H9 (cell line): ENCODE results near the gene PDCD11. TPM values are rescaled to one million over a fixed set of nuclear protein-coding genes. Genes with fewer than 3 reads are reported as not detected.

ENCODE experiments used
- DNase-seq: peaks from one replicate; pipeline ENCODE4 v3.0.0-alpha.2; 2017
- H2AFZ ChIP-seq: one replicate; pipeline ENCODE4 v1.6.1; 2013; ENCODE audit warnings: mild to moderate bottlenecking, low read length, control low read depth, moderate library complexity
- H2AK5ac ChIP-seq: 2 replicates; pipeline ENCODE4 v1.6.1; 2013; ENCODE audit warnings: low read length, control low read depth, mixed read lengths; ENCODE audit not compliant: insufficient read length
- H2BK120ac ChIP-seq: one replicate; pipeline ENCODE4 v1.6.1; 2013; ENCODE audit warnings: low read depth, mild to moderate bottlenecking, low read length, control low read depth, inconsistent platforms; ENCODE audit not compliant: poor library complexity, severe bottlenecking
- H2BK12ac ChIP-seq: 2 replicates; pipeline ENCODE4 v1.6.1; 2013; ENCODE audit warnings: low read length, control low read depth, mixed read lengths, low read depth; ENCODE audit not compliant: insufficient read length
- H2BK15ac ChIP-seq: 2 replicates; pipeline ENCODE4 v1.6.1; 2013; ENCODE audit warnings: low read depth, low read length, control low read depth
- H2BK20ac ChIP-seq: one replicate; pipeline ENCODE4 v1.6.1; 2013; ENCODE audit warnings: low read depth, mild to moderate bottlenecking, low read length, control low read depth, inconsistent platforms; ENCODE audit not compliant: poor library complexity, severe bottlenecking
- H2BK5ac ChIP-seq: 2 replicates; pipeline ENCODE4 v1.6.1; 2013; ENCODE audit warnings: low read length, control low read depth, mixed read lengths; ENCODE audit not compliant: insufficient read length
- H3K14ac ChIP-seq: 2 replicates; pipeline ENCODE4 v1.6.1; 2013; ENCODE audit warnings: low read length, control low read depth; ENCODE audit not compliant: insufficient read depth
- H3K18ac ChIP-seq: 2 replicates; pipeline ENCODE4 v1.6.1; 2013; ENCODE audit warnings: low read depth, mild to moderate bottlenecking, mixed read lengths, low read length, control low read depth; ENCODE audit not compliant: insufficient read length
- H3K23ac ChIP-seq: 2 replicates; pipeline ENCODE4 v1.6.1; 2013; ENCODE audit warnings: low read length, control low read depth, mixed read lengths, low read depth; ENCODE audit not compliant: insufficient read length
- H3K23me2 ChIP-seq: 2 replicates; pipeline ENCODE4 v1.6.1; 2013; ENCODE audit warnings: low read depth, mild to moderate bottlenecking, mixed read lengths, low read length, control low read depth; ENCODE audit not compliant: insufficient read length, poor library complexity, severe bottlenecking
- H3K27ac ChIP-seq: 2 replicates; pipeline ENCODE4 v1.5.1; 2013; ENCODE audit warnings: low read length, control low read depth, mixed read lengths, low read depth; ENCODE audit not compliant: insufficient read length
- H3K27me3 ChIP-seq: 2 replicates; pipeline ENCODE4 v1.6.1; 2013; ENCODE audit warnings: low read length, control low read depth, inconsistent platforms; ENCODE audit not compliant: insufficient read depth
- H3K4ac ChIP-seq: 2 replicates; pipeline ENCODE4 v1.6.1; 2013; ENCODE audit warnings: low read depth, mild to moderate bottlenecking, control low read depth, inconsistent platforms, low read length, moderate library complexity
- H3K4me1 ChIP-seq: 2 replicates; pipeline ENCODE4 v1.6.1; 2013; ENCODE audit warnings: low read length, control low read depth, inconsistent platforms; ENCODE audit not compliant: insufficient read depth
- H3K4me2 ChIP-seq: 2 replicates; pipeline ENCODE4 v1.6.1; 2013; ENCODE audit warnings: low read length, control low read depth, mixed read lengths; ENCODE audit not compliant: insufficient read length, insufficient read depth
- H3K56ac ChIP-seq: 2 replicates; pipeline ENCODE4 v1.6.1; 2013; ENCODE audit warnings: low read depth, mild to moderate bottlenecking, mixed read lengths, low read length, control low read depth; ENCODE audit not compliant: insufficient read length
- H3K79me1 ChIP-seq: 2 replicates; pipeline ENCODE4 v1.6.1; 2013; ENCODE audit warnings: low read depth, mild to moderate bottlenecking, moderate library complexity, low read length, control low read depth, inconsistent platforms; ENCODE audit not compliant: insufficient read depth, poor library complexity, severe bottlenecking
- H3K79me2 ChIP-seq: 2 replicates; pipeline ENCODE4 v1.6.1; 2013; ENCODE audit warnings: low read length, control low read depth, inconsistent platforms; ENCODE audit not compliant: insufficient read depth
- H3K9ac ChIP-seq: 2 replicates; pipeline ENCODE4 v1.6.1; 2013; ENCODE audit warnings: low read length, control low read depth, mixed read lengths; ENCODE audit not compliant: insufficient read length; ENCODE audit errors: extremely low read depth
- H3K9me3 ChIP-seq: one replicate; pipeline ENCODE4 v1.6.1; 2013; ENCODE audit warnings: low read depth, low read length, inconsistent platforms; ENCODE audit not compliant: control insufficient read depth
- H3T11ph ChIP-seq: one replicate; pipeline ENCODE4 v1.6.1; 2013; ENCODE audit warnings: mild to moderate bottlenecking, low read length, control low read depth, inconsistent platforms
- H4K20me1 ChIP-seq: one replicate; pipeline ENCODE4 v1.6.1; 2013; ENCODE audit not compliant: control insufficient read depth, insufficient read length, insufficient read depth
- H4K5ac ChIP-seq: 2 replicates; pipeline ENCODE4 v1.6.1; 2013; ENCODE audit warnings: low read depth, mild to moderate bottlenecking, mixed read lengths, low read length, control low read depth; ENCODE audit not compliant: insufficient read length
- H4K8ac ChIP-seq: replicated peaks from 2 replicates; pipeline ENCODE4 v1.6.1; 2013; ENCODE audit warnings: low read length, control low read depth, mixed read lengths, low read depth; ENCODE audit not compliant: insufficient read length
- H4K91ac ChIP-seq: 2 replicates; pipeline ENCODE4 v1.6.1; 2013; ENCODE audit warnings: low read depth, mild to moderate bottlenecking, moderate library complexity, mixed read lengths, low read length, control low read depth; ENCODE audit not compliant: insufficient read length
- H3K27ac Mint-ChIP-seq, 3 experiments: 2 replicates in 2 of 3; 3 replicates in 1 of 3; pipeline ENCODE4 v1.8.0; 2020 to 2021; ENCODE audit warnings: mixed read lengths in 3 of 3, mild to moderate bottlenecking in 1 of 3, moderate library complexity in 1 of 3
- H3K27me3 Mint-ChIP-seq: 2 replicates; pipeline ENCODE4 v1.8.0; 2021; ENCODE audit warnings: low read depth, mild to moderate bottlenecking, moderate library complexity, mixed read lengths
- H3K36me3 Mint-ChIP-seq, 3 experiments: 2 replicates in 2 of 3; 3 replicates in 1 of 3; pipeline ENCODE4 v1.8.0; 2020 to 2021; ENCODE audit warnings: low read depth in 3 of 3, mixed read lengths in 3 of 3; ENCODE audit not compliant: insufficient read depth in 1 of 3
- H3K4me1 Mint-ChIP-seq, 2 experiments: 2 replicates each; pipeline ENCODE4 v1.8.0; 2020; ENCODE audit warnings: mixed read lengths in 2 of 2
- H3K4me3 Mint-ChIP-seq, 2 experiments: 2 replicates in 1 of 2; 3 replicates in 1 of 2; pipeline ENCODE4 v1.8.0; 2020 to 2021; ENCODE audit warnings: mild to moderate bottlenecking in 2 of 2, mixed read lengths in 2 of 2, moderate library complexity in 1 of 2
- H3K9me3 Mint-ChIP-seq, 2 experiments: 2 replicates in 1 of 2; 3 replicates in 1 of 2; pipeline ENCODE4 v1.8.0; 2020; ENCODE audit warnings: mild to moderate bottlenecking in 2 of 2, mixed read lengths in 2 of 2, moderate library complexity in 1 of 2
- CTCF ChIP-seq: fragments of 200-600 bp; sonication (generic); conservative IDR thresholded peaks from 3 replicates; pipeline ENCODE4 v1.8.0; 2021; ENCODE audit warnings: antibody characterized with exemption, mild to moderate bottlenecking
- WGBS: extraction: QIAGEN DNeasy Blood & Tissue Kit; methylation state at CpG from one replicate; pipeline ENCODE4 v1.1.7; 2013; ENCODE audit warnings: missing lambda C conversion rate, low lambda C conversion rate, mixed read lengths; ENCODE audit not compliant: insufficient read length; ENCODE audit errors: extremely low coverage; 5-methylcytosine and 5-hydroxymethylcytosine counted together
- total RNA-seq: library from RNA; stranded (reverse); gene quantifications from 2 replicates; pipeline ENCODE4 v1.2.1, GENCODE V29; 2021

The PDCD11 gene
- total RNA-seq, 1 experiment from 2014 or later, result 99.5 TPM

GRCh38 chr10:103445366-103445765, 48.9 kb downstream of the PDCD11 start:
- no peak overlapping the region for H3K4ac ChIP-seq
- WGBS, result no CpG with 5 or more reads among the region's 9 CpGs
- H2AK5ac ChIP-seq, result no peak overlapping the region
- no peak overlapping the region for H2BK15ac ChIP-seq
- no peak overlapping the region for H3T11ph ChIP-seq
- H4K8ac ChIP-seq, result no peak overlapping the region
- no peaks in the 10 kb centered on the region for H4K20me1 ChIP-seq
- Mint-ChIP-seq H3K4me3 (no peak overlapping the region), H3K27ac (no peak overlapping the region), H3K4me1 (no peaks in the 10 kb centered on the region), H3K9me3 (no peaks in the 10 kb centered on the region), H3K36me3 (peaks cover 40 to 82% (median 75%) of the 10 kb centered on the region in 3 experiments), H3K27me3 (no peaks in the 10 kb centered on the region)
- H4K91ac ChIP-seq, result no peak overlapping the region
- no peak overlapping the region for H3K56ac ChIP-seq
- no peak overlapping the region for H2BK5ac ChIP-seq
- no peak overlapping the region for H3K9ac ChIP-seq
- no peak overlapping the region for H2BK12ac ChIP-seq
- H3K23ac ChIP-seq, result no peak overlapping the region
- no peak overlapping the region for H2BK20ac ChIP-seq
- no peak overlapping the region for H2AFZ ChIP-seq
- H3K79me2 ChIP-seq, result no peaks in the 10 kb centered on the region
- H3K18ac ChIP-seq, result no peak overlapping the region
- no peak overlapping the region for H2BK120ac ChIP-seq
- no peak for TF ChIP-seq CTCF
- no peak overlapping the region for H3K27ac ChIP-seq
- no peaks in the 10 kb centered on the region for H3K4me1 ChIP-seq
- H3K23me2 ChIP-seq, result no peaks in the 10 kb centered on the region
- no peak overlapping the region for H3K4me2 ChIP-seq
- DNase-seq, result no peak
- H3K14ac ChIP-seq, result no peak overlapping the region
- H3K79me1 ChIP-seq, result no peaks in the 10 kb centered on the region
- H4K5ac ChIP-seq, result no peak overlapping the region
- H3K27me3 ChIP-seq, result no peaks in the 10 kb centered on the region
- H3K9me3 ChIP-seq, result no peaks in the 10 kb centered on the region
